ENCODE data around the gene DKK3.

GRCh38 chr11:11947825-11948224, 60.6 kb downstream of the DKK3 start:
- TF ChIP-seq POLR2A (IDR thresholded peaks at IDR 0.05; ENCODE audit: low read length), result no peak
- no peak for TF ChIP-seq GATA1 (IDR thresholded peaks at IDR 0.05; ENCODE audit: low read depth, low read length)
